K562 (cell line): Measurements from ENCODE around the gene CFL1. TPM values are rescaled to one million over a fixed set of nuclear protein-coding genes. Genes with fewer than 3 reads are reported as not detected.

Source experiments
- ATF2 ChIP-seq: sonication (generic); formaldehyde crosslinking; IDR thresholded peaks from 2 replicates; pipeline ENCODE4 v1.8.1; 2022; ENCODE audit warnings: missing genetic modification reagents
- EP400 ChIP-seq: fragments of 450-650 bp; IDR thresholded peaks from 2 replicates; pipeline ENCODE4 v1.6.1; 2017; ENCODE audit warnings: antibody characterized with exemption, mild to moderate bottlenecking, moderate library complexity
- FOXP4 ChIP-seq: sonication (generic); formaldehyde crosslinking; IDR thresholded peaks from 2 replicates; pipeline ENCODE4 v1.8.0; 2022; ENCODE audit warnings: mild to moderate bottlenecking, missing genetic modification reagents, borderline replicate concordance
- GATAD2A ChIP-seq: fragments of 450-650 bp; IDR thresholded peaks from 2 replicates; pipeline ENCODE4 v1.6.1; 2017
- MBD1 ChIP-seq: fragments of 250-450 bp; sonication (Bioruptor Pico); IDR thresholded peaks from 2 replicates; pipeline ENCODE4 v1.8.0; 2022; ENCODE audit warnings: inconsistent platforms
- NFIC ChIP-seq: fragments of 450-650 bp; IDR thresholded peaks from 2 replicates; pipeline ENCODE4 v1.6.1; 2017; ENCODE audit warnings: mild to moderate bottlenecking, inconsistent platforms
- NFXL1 ChIP-seq: fragments of 450-650 bp; formaldehyde crosslinking; IDR thresholded peaks from 2 replicates; pipeline ENCODE4 v1.4.0; 2021; ENCODE audit warnings: mild to moderate bottlenecking
- NRF1 ChIP-seq, 2 experiments: fragments of 450-650 bp; IDR thresholded peaks in 1 of 2; conservative IDR thresholded peaks in 1 of 2; 2 replicates each; pipeline ENCODE4 v1.6.1; 2014; ENCODE audit warnings: mild to moderate bottlenecking in 2 of 2
- PHTF2 ChIP-seq: fragments of 250-450 bp; sonication (Bioruptor Pico); IDR thresholded peaks from 2 replicates; pipeline ENCODE4 v1.5.0; 2021; ENCODE audit warnings: mild to moderate bottlenecking
- RBM22 ChIP-seq: fragments of 200-400 bp; formaldehyde crosslinking; IDR thresholded peaks from 2 replicates; pipeline ENCODE4 v1.6.1; 2018; ENCODE audit warnings: low read length, low read depth; ENCODE audit not compliant: poor library complexity, severe bottlenecking
- RREB1 ChIP-seq: fragments of 250-450 bp; sonication (Bioruptor Pico); IDR thresholded peaks from 2 replicates; pipeline ENCODE4 v1.4.0; 2020
- SMC3 ChIP-seq: conservative IDR thresholded peaks from 2 replicates; pipeline ENCODE4 v1.6.1; 2011; ENCODE audit warnings: low read depth, low read length, improper control_type of control experiment; ENCODE audit not compliant: insufficient read depth
- ZNF263 ChIP-seq: sonication (generic); formaldehyde crosslinking; IDR thresholded peaks from 2 replicates; pipeline ENCODE4 v1.8.0; 2022; ENCODE audit warnings: mild to moderate bottlenecking, missing genetic modification reagents, borderline replicate concordance
- ZNF408 ChIP-seq: fragments of 250-450 bp; sonication (Bioruptor Pico); IDR thresholded peaks from 2 replicates; pipeline ENCODE4 v1.4.0; 2020; ENCODE audit warnings: low read depth, mild to moderate bottlenecking, moderate library complexity
- ZNF644 ChIP-seq: fragments of 200-800 bp; sonication (Bioruptor generic); IDR thresholded peaks from 2 replicates; pipeline ENCODE4 v1.6.1; 2016; ENCODE audit warnings: low read depth, missing genetic modification characterization, missing compliant biosample characterization
- polyA plus RNA-seq, 8 experiments: library from polyadenylated mRNA; depleted of rRNA in 4 of 8; stranded (reverse) in 5 of 8; unstranded in 3 of 8; fragments of >200 nt; fragmentation: Nextera tagmentation in 2 of 8; fragmentation: Illumina TruSeq in 1 of 8; extraction: Ambion mirVana in 2 of 8; extraction: Trizol in 1 of 8; gene quantifications; 2 replicates each; pipeline versions ENCODE4 v1.2.1 to v1.2.3, GENCODE V29; 2011 to 2014; ENCODE audit warnings: inconsistent platforms in 1 of 8, missing spikeins in 1 of 8
- total RNA-seq, 7 experiments: library from RNA; depleted of rRNA in 6 of 7; stranded (reverse); fragments of >200 nt in 6 of 7; fragmentation: Illumina TruSeq in 2 of 7; extraction: Trizol in 2 of 7; gene quantifications; 2 replicates each; pipeline versions ENCODE4 v1.2.1 to v1.2.3, GENCODE V29; 2011 to 2021; ENCODE audit warnings: low replicate concordance in 1 of 7

Gene CFL1
- total and polyA plus RNA-seq, 9 of the 15 experiments (the other 6 are each of a cell fraction or from before 2014, with no cell fraction given): 105 to 1,101 (median 859) TPM

- TF ChIP-seq RREB1 (no peak), EP400 (peak; percentile 38), FOXP4 (no peak), ZNF408 (CRISPR knock-in tag) (no peak), NFXL1 (CRISPR knock-in tag) (no peak), NRF1 (conservative IDR thresholded peaks at IDR 0.05 in 1 of 2, IDR thresholded peaks at IDR 0.05 in 1 of 2) (peak; percentile 89 to 90), RBM22 (peak; percentile 80), NFIC (peak; percentile 63), GATAD2A (no peak), PHTF2 (CRISPR knock-in tag) (no peak), ATF2 (CRISPR knock-in tag) (peak; percentile 17; the same call in 1 of the 2 replicates), ZNF644 (tag) (peak; percentile 61; the same call in 1 of the 2 replicates), ZNF263 (CRISPR knock-in tag) (no peak), SMC3 (no peak), MBD1 (no peak)
These were observed at the start of gene CFL1 (continued) for GRCh38 chr11:65857853-65858680.
